NT2/D1 (cell line): ENCODE data around the gene CLSTN3.
"Not testable (repeated sequence)": the region's sequence is repeated elsewhere in the genome, so short reads cannot be mapped to it uniquely, and the experiment has no call there.

Experiments
- DNase-seq: peaks from one replicate; pipeline ENCODE4 v3.0.0-alpha.2; 2011; ENCODE audit warnings: low read depth, low spot score
- H3K27me3 ChIP-seq: 2 replicates; pipeline ENCODE4 v1.6.0; 2011; ENCODE audit warnings: mild to moderate bottlenecking; ENCODE audit not compliant: insufficient read length, insufficient read depth
- H3K36me3 ChIP-seq: 2 replicates; pipeline ENCODE4 v1.6.1; 2011; ENCODE audit warnings: mild to moderate bottlenecking, low read length, mixed read lengths; ENCODE audit not compliant: insufficient read depth, insufficient read length
- H3K4me1 ChIP-seq: 2 replicates; pipeline ENCODE4 v1.5.1; 2011; ENCODE audit not compliant: insufficient read depth, insufficient read length
- H3K4me3 ChIP-seq: 2 replicates; pipeline ENCODE4 v1.5.1; 2011; ENCODE audit warnings: low read depth; ENCODE audit not compliant: insufficient read length
- H3K9ac ChIP-seq: 2 replicates; pipeline ENCODE4 v1.6.0; 2011; ENCODE audit warnings: low read depth; ENCODE audit not compliant: insufficient read length
- H3K9me3 ChIP-seq: 2 replicates; pipeline ENCODE4 v1.5.1; 2011; ENCODE audit warnings: mild to moderate bottlenecking, low read length; ENCODE audit not compliant: insufficient read depth
- SUZ12 ChIP-seq: IDR thresholded peaks from 2 replicates; pipeline ENCODE4 v1.6.1; 2011; ENCODE audit not compliant: insufficient read length, insufficient read depth; ENCODE audit errors: extremely low read depth
- YY1 ChIP-seq: IDR thresholded peaks from 2 replicates; pipeline ENCODE4 v1.6.1; 2011; ENCODE audit not compliant: insufficient read length, insufficient read depth
- ZNF274 ChIP-seq: IDR thresholded peaks from 2 replicates; pipeline ENCODE4 v1.6.1; 2011; ENCODE audit warnings: mild to moderate bottlenecking, low read depth, low read length

The CLSTN3 gene

DNA sequence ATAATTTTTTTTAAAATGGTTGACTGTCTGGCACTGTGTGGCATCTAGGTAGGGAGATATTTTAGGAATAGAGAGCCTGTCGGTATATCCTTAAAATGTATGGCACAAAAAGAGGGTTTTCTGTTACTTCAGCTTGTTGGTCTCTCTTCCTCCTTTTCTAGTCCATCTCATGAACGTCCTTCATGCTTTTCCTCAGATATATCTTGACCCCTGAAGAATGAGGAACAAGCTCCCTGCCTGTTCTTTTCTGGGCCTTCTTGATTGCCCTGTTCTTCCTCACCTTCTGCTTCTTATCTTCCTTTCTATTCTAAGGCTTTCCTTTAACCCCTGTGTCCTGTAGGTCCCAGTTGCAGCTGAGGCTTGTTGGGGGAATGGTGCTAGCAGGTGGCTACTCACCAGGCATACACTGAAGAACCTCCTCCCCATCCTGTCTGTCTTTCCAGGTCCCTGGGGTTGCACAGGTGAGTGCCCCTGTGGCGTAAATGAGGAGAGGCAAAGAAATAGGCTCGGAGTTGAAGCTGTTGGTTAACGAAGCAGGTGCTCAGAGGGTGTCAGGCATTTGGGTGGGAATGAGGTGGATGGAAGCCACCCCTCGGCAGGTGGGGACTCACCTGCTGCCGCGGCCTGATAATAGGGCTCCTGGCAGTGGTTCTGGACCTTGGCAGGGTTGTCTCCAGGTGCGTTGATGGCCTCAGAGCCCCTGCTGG is 30.7 kb upstream of the CLSTN3 start:
- peaks cover 18% of the 10 kb centered on the region for H3K36me3 ChIP-seq
- H3K4me3 ChIP-seq = no peak overlapping the region
- no peak overlapping the region for H3K9ac ChIP-seq
- no peak for DNase-seq
- peaks cover 16% of the 10 kb centered on the region for H3K4me1 ChIP-seq
- TF ChIP-seq YY1 (no peak), SUZ12 (no peak), ZNF274 (no peak)
- no peaks in the 10 kb centered on the region for H3K27me3 ChIP-seq
- H3K9me3 ChIP-seq = no peaks in the 10 kb centered on the region

DNA sequence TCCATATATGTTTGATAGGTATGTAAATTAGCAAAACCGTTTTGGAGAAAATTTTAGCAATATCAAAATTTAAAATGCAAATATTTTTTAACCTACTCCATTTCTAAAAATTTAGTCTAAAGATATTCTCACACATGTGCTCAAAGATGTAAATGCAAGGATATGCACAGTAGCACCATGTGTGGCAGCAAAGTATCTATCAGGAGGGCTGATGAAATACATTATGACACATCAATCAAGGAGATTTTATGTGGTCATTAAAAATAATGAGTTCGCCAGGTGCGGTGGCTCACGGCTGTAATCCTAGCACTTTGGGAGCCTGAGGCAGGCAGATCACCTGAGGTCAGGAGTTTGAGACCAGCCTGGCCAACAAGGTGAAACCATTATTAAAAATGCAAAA is 29.9 kb upstream of the CLSTN3 start:
- DNase-seq = no peak
- peaks cover 22% of the 10 kb centered on the region for H3K36me3 ChIP-seq
- H3K4me1 ChIP-seq = peaks cover 16% of the 10 kb centered on the region
- no peaks in the 10 kb centered on the region for H3K27me3 ChIP-seq
- no peak overlapping the region for H3K9ac ChIP-seq
- TF ChIP-seq YY1 (no peak), SUZ12 (no peak), ZNF274 (no peak)
- H3K4me3 ChIP-seq = no peak overlapping the region
- H3K9me3 ChIP-seq = no peaks in the 10 kb centered on the region

DNA sequence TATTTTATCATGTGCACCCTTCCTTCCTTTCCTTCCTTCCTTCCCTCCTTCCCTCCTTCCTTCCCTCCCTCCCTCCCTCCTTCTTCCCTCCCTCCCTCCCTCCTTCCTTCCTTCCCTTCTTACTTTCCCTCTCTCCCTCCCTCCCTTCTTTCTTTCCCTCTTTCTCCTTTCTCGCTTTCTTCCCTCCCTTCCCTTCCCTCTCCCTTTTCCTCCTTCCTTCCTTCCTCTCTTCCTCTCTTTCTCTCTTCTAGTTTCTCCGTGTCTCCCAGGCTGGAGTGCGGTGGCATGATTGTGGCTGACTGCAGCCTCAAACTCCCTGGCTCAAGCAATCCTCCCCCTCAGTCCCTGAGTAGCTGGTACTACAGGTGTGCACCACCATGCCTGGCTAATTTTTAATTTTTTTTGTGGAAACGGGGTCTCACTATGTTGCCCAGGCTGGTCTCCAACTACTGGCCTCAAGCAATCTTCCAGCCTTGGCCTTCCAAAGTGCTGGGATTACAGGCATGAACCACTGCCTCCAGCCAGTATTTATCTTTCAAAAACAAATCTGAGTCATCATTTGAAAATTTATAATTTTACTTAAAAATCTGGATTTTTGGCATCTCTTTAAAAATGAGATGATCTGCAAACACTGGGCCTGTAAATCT is 29.0 kb upstream of the CLSTN3 start:
- TF ChIP-seq SUZ12 (no peak), YY1 (no peak), ZNF274 (no peak)
- Histone ChIP-seq H3K4me3 (no peak overlapping the region), H3K9me3 (peaks cover 7% of the 10 kb centered on the region), H3K9ac (no peak overlapping the region), H3K27me3 (no peaks in the 10 kb centered on the region), H3K4me1 (peaks cover 10% of the 10 kb centered on the region), H3K36me3 (peaks cover 22% of the 10 kb centered on the region)
- DNase-seq = no peak

DNA sequence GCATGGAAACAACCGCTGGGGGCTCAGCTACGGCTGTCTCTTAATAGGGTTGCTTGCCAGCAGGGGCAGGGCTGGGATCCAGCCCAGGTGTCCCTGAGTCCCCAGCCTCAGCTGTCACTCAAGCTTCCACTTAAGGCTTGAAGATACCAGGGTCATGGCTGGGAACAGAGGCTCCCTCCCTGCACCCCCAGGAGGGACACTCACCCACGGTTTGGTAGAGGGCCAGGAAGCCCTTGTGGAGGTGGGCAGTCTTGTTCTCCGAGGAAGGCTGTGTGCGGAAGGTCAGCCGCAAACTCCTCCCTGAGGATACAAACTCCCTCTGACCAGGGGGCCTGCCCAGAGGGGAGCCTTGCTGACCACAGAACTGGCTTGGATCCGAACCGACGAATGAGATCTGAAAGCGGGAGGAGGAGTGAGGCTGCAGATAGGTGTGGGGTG is 28.5 kb upstream of the CLSTN3 start:
- H3K9me3 ChIP-seq = peaks cover 13% of the 10 kb centered on the region
- no peak overlapping the region for H3K9ac ChIP-seq
- no peaks in the 10 kb centered on the region for H3K27me3 ChIP-seq
- H3K4me1 ChIP-seq = peaks cover 5% of the 10 kb centered on the region
- DNase-seq = no peak
- no peak for TF ChIP-seq SUZ12
- TF ChIP-seq YY1 = no peak
- no peak for TF ChIP-seq ZNF274
- H3K4me3 ChIP-seq = no peak overlapping the region
- peaks cover 22% of the 10 kb centered on the region for H3K36me3 ChIP-seq

DNA sequence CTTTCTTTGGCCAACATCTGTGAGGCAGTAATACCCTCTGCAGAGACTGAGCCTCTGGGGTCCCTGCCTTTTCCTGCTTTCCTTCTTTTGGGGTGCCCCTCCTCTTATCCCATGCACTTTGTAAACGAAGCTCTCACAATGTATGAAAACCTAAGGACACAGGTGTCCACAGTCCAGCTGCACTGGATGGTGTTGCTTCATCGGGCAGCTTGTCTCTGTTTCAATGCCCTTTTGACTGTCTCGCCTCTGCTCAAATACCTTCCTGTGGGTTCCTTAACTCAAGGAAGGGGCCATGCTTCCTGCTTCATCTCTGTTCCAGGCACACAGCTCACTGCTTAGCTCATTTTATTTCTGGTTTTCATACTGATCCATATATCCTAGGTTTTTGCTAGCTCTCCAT is 27.6 kb upstream of the CLSTN3 start:
- no peak for DNase-seq
- Histone ChIP-seq H3K9ac (no peak overlapping the region), H3K4me3 (no peak overlapping the region), H3K36me3 (peaks cover 22% of the 10 kb centered on the region), H3K4me1 (peaks cover 2% of the 10 kb centered on the region), H3K9me3 (peaks cover 17% of the 10 kb centered on the region), H3K27me3 (no peaks in the 10 kb centered on the region)
- TF ChIP-seq SUZ12 (no peak), ZNF274 (no peak), YY1 (no peak)

DNA sequence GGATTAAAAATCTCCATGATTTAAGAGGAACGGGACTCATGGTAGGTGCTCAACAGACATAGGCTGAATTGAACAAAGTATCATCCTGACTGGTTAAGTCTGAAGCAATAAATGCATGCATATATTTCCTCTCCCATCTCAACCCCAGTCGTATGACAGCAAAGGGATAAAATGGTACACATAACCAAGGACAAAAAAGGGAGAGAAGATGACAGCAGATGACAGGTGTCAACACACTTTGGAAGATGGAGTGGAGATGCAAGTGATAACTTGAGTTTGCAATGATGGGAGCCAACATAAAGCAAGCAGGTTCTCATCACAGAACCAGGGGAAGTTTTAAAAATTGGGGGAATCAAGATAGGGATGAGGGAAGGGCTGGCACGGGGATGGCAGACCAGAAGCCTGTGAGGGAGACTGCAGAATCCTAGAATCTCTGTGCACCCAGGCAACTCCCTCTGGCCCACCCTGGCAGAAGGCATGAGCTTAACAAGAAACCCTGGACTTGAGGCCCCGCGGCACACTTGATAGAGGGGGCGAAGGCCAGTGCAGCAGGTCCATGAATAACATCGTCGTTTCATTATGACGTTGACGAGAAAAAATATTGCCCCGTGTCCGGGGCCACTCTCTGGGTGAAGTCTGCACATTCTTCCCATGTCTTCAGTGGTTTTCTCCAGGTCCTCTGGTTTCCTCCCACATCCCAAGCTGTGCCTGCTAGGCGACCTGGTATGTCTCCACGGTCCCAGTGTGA is 26.2 kb upstream of the CLSTN3 start:
- no peak for DNase-seq
- Histone ChIP-seq H3K9ac (no peak overlapping the region), H3K4me1 (peaks cover 5% of the 10 kb centered on the region), H3K4me3 (no peak overlapping the region), H3K27me3 (no peaks in the 10 kb centered on the region), H3K36me3 (peaks cover 22% of the 10 kb centered on the region), H3K9me3 (peaks cover 17% of the 10 kb centered on the region)
- TF ChIP-seq YY1 (no peak), SUZ12 (no peak), ZNF274 (no peak)

DNA sequence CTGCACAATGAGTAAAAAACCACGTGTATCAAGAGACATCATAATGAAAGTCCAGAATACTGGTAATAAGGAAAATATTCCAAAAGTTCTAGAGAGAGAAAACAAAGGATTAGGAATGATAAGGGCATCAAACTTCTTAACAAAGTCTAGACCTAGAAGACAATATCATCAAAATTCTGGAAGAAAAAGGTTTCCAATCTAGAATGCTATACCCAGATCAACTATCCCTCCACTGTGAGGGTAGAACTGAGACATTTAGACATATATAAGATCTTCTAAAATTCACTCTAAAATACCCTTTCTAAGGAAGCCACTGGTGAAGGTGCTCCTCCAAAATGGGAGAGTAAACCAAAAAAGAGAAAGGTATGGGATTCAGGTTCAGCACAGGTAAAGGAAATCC is 24.1 kb upstream of the CLSTN3 start:
- Histone ChIP-seq H3K9me3 (peaks cover 17% of the 10 kb centered on the region), H3K36me3 (peaks cover 18% of the 10 kb centered on the region), H3K9ac (no peak overlapping the region), H3K4me1 (peaks cover 10% of the 10 kb centered on the region), H3K4me3 (no peak overlapping the region), H3K27me3 (peaks cover 8% of the 10 kb centered on the region)
- TF ChIP-seq SUZ12 = no peak
- no peak for TF ChIP-seq ZNF274
- TF ChIP-seq YY1 = no peak
- no peak for DNase-seq

DNA sequence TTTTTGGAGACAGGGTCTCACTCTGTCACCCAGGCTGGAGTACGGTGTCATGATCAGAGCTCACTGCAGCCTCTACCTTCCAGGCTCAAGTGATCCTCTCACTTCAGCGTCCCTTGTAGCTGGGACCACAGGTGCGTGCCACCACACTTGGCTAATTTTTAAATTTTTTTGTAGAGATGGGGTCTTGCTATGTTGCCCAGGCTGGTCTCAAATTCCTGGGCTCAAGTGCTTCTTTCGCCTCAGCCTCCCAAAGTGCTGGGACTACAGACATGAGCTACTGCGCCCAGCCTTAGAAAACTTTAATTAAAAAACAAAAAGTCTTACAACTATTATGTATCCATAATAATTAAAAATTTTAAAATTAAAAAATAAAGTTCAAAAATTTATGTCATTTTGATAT is 23.0 kb upstream of the CLSTN3 start:
- DNase-seq, H3K9ac ChIP-seq, H3K4me3 ChIP-seq, H3K4me1 ChIP-seq: not testable (repeated sequence)
- peaks cover 10% of the 10 kb centered on the region for H3K27me3 ChIP-seq
- peaks cover 18% of the 10 kb centered on the region for H3K36me3 ChIP-seq
- H3K9me3 ChIP-seq = peaks cover 17% of the 10 kb centered on the region
